ENCODE results near the gene GPN3. TPM values are rescaled to one million over a fixed set of nuclear protein-coding genes. Genes with fewer than 3 reads are reported as not detected.
"Not testable (repeated sequence)": the region's sequence is repeated elsewhere in the genome, so short reads cannot be mapped to it uniquely, and the experiment has no call there.

The GPN3 gene
- total and polyA plus RNA-seq, 2 of the 4 experiments (the other 2 are of a cell fraction): 7.7 to 14.9 TPM

- H3K27ac ChIP-seq (ENCODE audit: insufficient read depth, low read length); H4K91ac ChIP-seq (ENCODE audit: insufficient read depth, low read depth, low read length); H3K79me1 ChIP-seq (ENCODE audit: low read depth in 1 of 2, low read length in 2 of 2); H3K9me1 ChIP-seq (ENCODE audit: insufficient read depth, low read length); H3K27me3 ChIP-seq (ENCODE audit: control insufficient read depth, insufficient read depth, low read length); H2AK9ac ChIP-seq (replicated peaks; ENCODE audit: low read depth, low read length, poor library complexity); POLR2A ChIA-PET (ENCODE audit: unreplicated experiment); ATAC-seq (ENCODE audit: low read depth); H4K8ac ChIP-seq (ENCODE audit: low read depth in 2 of 2, low read length in 2 of 2); H2AFZ ChIP-seq (replicated peaks; ENCODE audit: low read length, poor library complexity); H2BK15ac ChIP-seq (ENCODE audit: low read depth, low read length); in situ Hi-C loops (cut with MboI; ENCODE audit: low sequenced_read_pairs); H3K23ac ChIP-seq (ENCODE audit: low read depth, low read length); H3K4me1 ChIP-seq (ENCODE audit: control insufficient read depth, insufficient read depth, low read length); H3K36me3 ChIP-seq (ENCODE audit: control insufficient read depth, insufficient read depth, low read length); H3K4me2 ChIP-seq (ENCODE audit: low read depth, low read length); BruUV-seq (replicated peaks); H3K4ac ChIP-seq (ENCODE audit: low read depth, low read length); CTCF ChIA-PET; H2BK20ac ChIP-seq (ENCODE audit: low read depth, low read length); H3K9me3 ChIP-seq (ENCODE audit: control insufficient read depth, insufficient read depth, low read length); H2BK5ac ChIP-seq (ENCODE audit: low read depth, low read length, poor library complexity, severe bottlenecking); H4K20me1 ChIP-seq (ENCODE audit: insufficient read depth, low read length); H3K9ac ChIP-seq (ENCODE audit: low read depth, low read length); H3K56ac ChIP-seq (ENCODE audit: extremely low read depth, insufficient read depth, low read length); H3K4me3 ChIP-seq (ENCODE audit: insufficient read depth, low read depth, low read length); H3K14ac ChIP-seq (replicated peaks; ENCODE audit: low read depth, low read length); H3K18ac ChIP-seq (ENCODE audit: low read depth, low read length); dilution Hi-C loops (cut with HindIII; ENCODE audit: low sequenced_read_pairs, unreplicated experiment); H4K5ac ChIP-seq (ENCODE audit: low read depth, low read length); H2AK5ac ChIP-seq (ENCODE audit: low read depth, low read length); DNase-seq; H2BK120ac ChIP-seq (ENCODE audit: low read depth, low read length): not testable (repeated sequence)
- intact Hi-C loops (cut with micrococcal nuclease): loop anchor here (5.0 kb wide), 1 partner anchor 382 kb away; the partner anchor contains the start of gene C12orf76
- 100% methylated on average over 4 of the region's 15 CpGs; no CpG with 5 or more reads in 1 of the 2 experiments for WGBS, 2 experiments (ENCODE audit: extremely low coverage in 2 of 2, insufficient read length in 1 of 2)
Measured at GRCh38 chr12:110429676-110430075, 38.4 kb downstream of the GPN3 start.

Measured in IMR-90 (cell line).